Endothelial cell of umbilical vein (primary cell): ENCODE data around the gene ANO6. TPM values are rescaled to one million over a fixed set of nuclear protein-coding genes. Genes with fewer than 3 reads are reported as not detected.

Source experiments
- BruUV-seq: library from RNA; stranded (reverse); fragments of 400-500 nt; replicated peaks from 2 replicates; lab custom pipeline; 2021; lab: Mats Ljungman, UMichigan
- CTCF ChIA-PET: fragments of 300-600, 350-600 bp; sonication (Branson Sonifier 250); formaldehyde crosslinking; loops from one replicate; lab custom pipeline; 2021; ENCODE audit warnings: antibody characterized with exemption, inconsistent platforms; lab: Charles Lee
- POLR2A ChIA-PET: fragments of 300-600, 350-600 bp; sonication (Branson Sonifier 250); formaldehyde crosslinking; loops from one replicate; lab custom pipeline; 2021; ENCODE audit warnings: antibody characterized with exemption, inconsistent platforms; lab: Charles Lee
- DNase-seq: peaks from one replicate; pipeline ENCODE4 v3.0.0-alpha.2; 2011; ENCODE audit warnings: low read depth, low spot score
- FAIRE-seq: peaks from 2 replicates; lab custom pipeline; 2011; peaks lifted over from hg19 to GRCh38; lab: Jason Lieb, UNC
- H2AFZ ChIP-seq: 2 replicates; pipeline ENCODE4 v1.6.0; 2012; ENCODE audit warnings: low read depth, low read length, control low read depth, inconsistent platforms
- H3K27ac ChIP-seq: 2 replicates; pipeline ENCODE4 v1.5.1; 2011; ENCODE audit warnings: low read depth, mild to moderate bottlenecking, control low read depth, low read length, moderate library complexity; ENCODE audit not compliant: insufficient read depth
- H3K27me3 ChIP-seq, 2 experiments: 2 replicates each; pipeline versions ENCODE4 v1.6.0 to v1.6.1; 2011; ENCODE audit warnings: low read length in 2 of 2, mixed read lengths in 1 of 2; ENCODE audit not compliant: control insufficient read depth in 2 of 2, insufficient read depth in 2 of 2
- H3K36me3 ChIP-seq, 2 experiments: 2 replicates in 1 of 2; 3 replicates in 1 of 2; pipeline ENCODE4 v1.5.1; 2011; ENCODE audit warnings: low read length in 2 of 2, mild to moderate bottlenecking in 1 of 2, moderate library complexity in 1 of 2; ENCODE audit not compliant: control insufficient read depth in 2 of 2, insufficient read depth in 2 of 2; ENCODE audit errors: extremely low read depth in 1 of 2
- H3K4me1 ChIP-seq: 3 replicates; pipeline ENCODE4 v1.5.1; 2011; ENCODE audit warnings: mild to moderate bottlenecking, low read length; ENCODE audit not compliant: control insufficient read depth, insufficient read depth; ENCODE audit errors: extremely low read depth
- H3K4me2 ChIP-seq: 2 replicates; pipeline ENCODE4 v1.6.1; 2011; ENCODE audit warnings: low read length, control low read depth, mixed read lengths; ENCODE audit not compliant: insufficient read depth
- H3K4me3 ChIP-seq, 3 experiments: fragments of 200-600 bp in 1 of 3; sonication (generic), shearing (Covaris generic) in 1 of 3; replicated peaks in 1 of 3; 2 replicates each; pipeline ENCODE4 v1.5.1; 2011 to 2016; ENCODE audit warnings: control low read depth in 3 of 3, low read length in 3 of 3, mild to moderate bottlenecking in 2 of 3, inconsistent platforms in 1 of 3, low read depth in 1 of 3, moderate library complexity in 1 of 3; ENCODE audit not compliant: insufficient read depth in 1 of 3
- H3K79me2 ChIP-seq: 2 replicates; pipeline ENCODE4 v1.6.0; 2012; ENCODE audit warnings: low read length, inconsistent platforms; ENCODE audit not compliant: control insufficient read depth, insufficient read depth
- H3K9ac ChIP-seq: replicated peaks from 2 replicates; pipeline ENCODE3; 2011; ENCODE audit warnings: low read length, control low read depth; ENCODE audit not compliant: insufficient read depth; ENCODE audit errors: extremely low read depth
- H3K9me1 ChIP-seq: replicated peaks from 3 replicates; pipeline ENCODE4 v1.6.0; 2011; ENCODE audit warnings: mild to moderate bottlenecking, low read length; ENCODE audit not compliant: control insufficient read depth, insufficient read depth; ENCODE audit errors: extremely low read depth
- H3K9me3 ChIP-seq: replicated peaks from 2 replicates; pipeline ENCODE4 v1.5.1; 2012; ENCODE audit warnings: low read length, inconsistent platforms; ENCODE audit not compliant: control insufficient read depth, insufficient read depth
- H4K20me1 ChIP-seq: replicated peaks from 2 replicates; pipeline ENCODE3; 2011; ENCODE audit warnings: mild to moderate bottlenecking, low read length; ENCODE audit not compliant: control insufficient read depth, insufficient read depth; ENCODE audit errors: extremely low read depth
- CTCF ChIP-seq, 2 donors: IDR thresholded peaks; 1 replicate in 1 of 2; 2 replicates in 1 of 2; pipeline ENCODE4 v1.5.1; 2011; ENCODE audit warnings: low read length in 2 of 2, mild to moderate bottlenecking in 2 of 2, moderate library complexity in 2 of 2, control low read depth in 1 of 2, inconsistent platforms in 1 of 2, low read depth in 1 of 2; ENCODE audit not compliant: insufficient read depth in 1 of 2; ENCODE audit errors: extremely low read depth in 1 of 2
- EZH2 ChIP-seq: IDR thresholded peaks from 2 replicates; pipeline ENCODE4 v1.6.1; 2012; ENCODE audit warnings: borderline replicate concordance, low read depth, mild to moderate bottlenecking, moderate library complexity, low read length, inconsistent platforms; ENCODE audit not compliant: severe bottlenecking
- FOS ChIP-seq: IDR thresholded peaks from 2 replicates; pipeline ENCODE4 v1.6.1; 2011; ENCODE audit warnings: mild to moderate bottlenecking, low read length, moderate library complexity, borderline replicate concordance; ENCODE audit not compliant: insufficient read depth
- GATA2 ChIP-seq: IDR thresholded peaks from 2 replicates; pipeline ENCODE4 v1.7.0; 2011; ENCODE audit warnings: low read depth, mild to moderate bottlenecking, moderate library complexity, mixed read lengths, low read length; ENCODE audit not compliant: insufficient read length, insufficient read depth
- JUN ChIP-seq: IDR thresholded peaks from 2 replicates; pipeline ENCODE4 v1.6.1; 2011; ENCODE audit warnings: borderline replicate concordance, low read depth; ENCODE audit not compliant: insufficient read length, insufficient read depth
- MYC ChIP-seq: IDR thresholded peaks from one replicate; pipeline ENCODE4 v1.6.1; 2011; ENCODE audit warnings: mild to moderate bottlenecking, low read depth, low read length
- POLR2A ChIP-seq: IDR thresholded peaks from 2 replicates; pipeline ENCODE4 v1.6.1; 2012; ENCODE audit warnings: low read depth, mild to moderate bottlenecking, control low read depth, low read length
- POLR2AphosphoS5 ChIP-seq: IDR thresholded peaks from 2 replicates; pipeline ENCODE4 v1.6.1; 2012; ENCODE audit warnings: low read depth, mild to moderate bottlenecking, control low read depth, low read length, moderate library complexity; ENCODE audit not compliant: insufficient read depth
- dilution Hi-C: fragments of 300-500 bp; cut with MboI; formaldehyde crosslinking; loops from one replicate; pipeline ENCODE4 v1.15.0; 2019; ENCODE audit warnings: low sequenced_read_pairs; ENCODE audit not compliant: extremely low pct_ligation_motif_present
- intact Hi-C: fragments of 100-400 bp; cut with micrococcal nuclease; formaldehyde crosslinking; loops from one replicate; pipeline ENCODE4 v1.10.0; 2022
- polyA plus RNA-seq, 4 experiments: library from polyadenylated mRNA; depleted of rRNA in 3 of 4; stranded (reverse) in 3 of 4; unstranded in 1 of 4; fragments of >200 nt; gene quantifications; 2 replicates each; pipeline versions ENCODE4 v1.2.1 to v1.2.3, GENCODE V29; 2011 to 2012; ENCODE audit warnings: missing spikeins in 1 of 4
- total RNA-seq: library from RNA; stranded (reverse); gene quantifications from 2 replicates; pipeline ENCODE4 v1.2.3, GENCODE V29; 2021
- TF ChIP-seq, protein P1 (sequence below): IDR thresholded peaks from 2 replicates; pipeline ENCODE4 v1.6.1; 2011; ENCODE audit not compliant: insufficient read depth, insufficient read length

Gene ANO6
- total and polyA plus RNA-seq, 2 donors (not counting 3 experiments of a cell fraction or from before 2014, with no cell fraction given), result 21.3 to 67.6 TPM

DNA sequence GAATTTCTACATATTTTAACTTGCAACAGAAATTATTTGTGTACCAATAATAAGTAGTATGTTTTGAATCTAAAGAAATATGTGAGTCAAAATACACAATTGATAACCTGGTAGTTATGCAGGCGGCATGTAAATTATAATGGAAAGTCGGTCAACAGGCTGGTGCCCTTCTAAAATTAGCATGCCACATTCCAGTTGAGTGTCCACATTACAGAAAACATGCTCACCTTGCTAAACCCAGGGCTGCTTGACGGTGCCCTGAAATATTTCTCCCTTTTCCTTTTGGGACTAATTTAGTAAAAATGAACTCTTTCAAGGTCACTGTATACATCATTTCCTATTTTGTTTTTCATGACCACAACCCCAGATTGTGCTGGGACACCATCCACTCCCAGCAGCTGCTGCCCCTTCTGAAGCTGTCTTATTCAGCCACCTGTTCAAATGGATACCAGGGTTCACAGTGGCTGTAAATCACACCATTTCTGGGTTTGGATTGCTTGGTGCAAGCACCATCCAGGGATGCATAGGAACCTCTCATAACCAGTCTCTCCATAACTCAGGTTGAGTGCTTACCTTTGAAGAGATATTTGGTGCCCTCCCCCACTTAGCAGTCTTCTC is 110.6 kb downstream of the ANO6 start:
- H3K79me2 ChIP-seq, result peaks cover 12% of the 10 kb centered on the region
- no peaks in the 10 kb centered on the region for H3K9me1 ChIP-seq
- dilution Hi-C loops, result no loop called here
- H4K20me1 ChIP-seq, result no peaks in the 10 kb centered on the region
- ChIA-PET POLR2A (interaction anchor here (0.6 kb wide), 1 partner anchor 33 kb away, joined by 4 read pairs; no protein-coding TSS in a partner anchor), CTCF (interaction anchor here (1.0 to 1.8 kb wide), 3 partner anchors 9 to 62 kb away, joined by 3 to 7 read pairs (median 5); no protein-coding TSS in a partner anchor)
- TF ChIP-seq GATA2, result no peak
- TF ChIP-seq JUN, result no peak
- TF ChIP-seq, protein P1, sequence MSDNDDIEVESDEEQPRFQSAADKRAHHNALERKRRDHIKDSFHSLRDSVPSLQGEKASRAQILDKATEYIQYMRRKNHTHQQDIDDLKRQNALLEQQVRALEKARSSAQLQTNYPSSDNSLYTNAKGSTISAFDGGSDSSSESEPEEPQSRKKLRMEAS, result no peak
- no peak for TF ChIP-seq EZH2
- no peak for TF ChIP-seq POLR2A
- TF ChIP-seq MYC, result no peak
- no peak for TF ChIP-seq FOS
- TF ChIP-seq POLR2AphosphoS5, result no peak
- no peak for TF ChIP-seq CTCF (IDR thresholded peaks at IDR 0.05; ENCODE audit: extremely low read depth in 1 of 2, insufficient read depth in 1 of 2, low read depth in 1 of 2, low read length in 2 of 2)
- no peak overlapping the region for H3K4me2 ChIP-seq
- no peak overlapping the region for H3K27ac ChIP-seq
- no peak overlapping the region for H3K9ac ChIP-seq
- no peak overlapping the region for H2AFZ ChIP-seq
- DNase-seq, result no peak
- no peak for FAIRE-seq
- no peaks in the 10 kb centered on the region for H3K27me3 ChIP-seq
- H3K36me3 ChIP-seq, result peaks cover 0 to under 1% of the 10 kb centered on the region in 2 experiments
- intact Hi-C loops, result no loop called here
- H3K4me3 ChIP-seq, result no peak overlapping the region
- peaks cover 4% of the 10 kb centered on the region for H3K4me1 ChIP-seq
- no TSS peak for BruUV-seq
- no peaks in the 10 kb centered on the region for H3K9me3 ChIP-seq
